ENCODE data around the gene LAMB4. TPM values are rescaled to one million over a fixed set of nuclear protein-coding genes. Genes with fewer than 3 reads are reported as not detected.

LAMB4 gene
- total and polyA plus RNA-seq, 2 experiments from 2014 or later: not detected

DNA sequence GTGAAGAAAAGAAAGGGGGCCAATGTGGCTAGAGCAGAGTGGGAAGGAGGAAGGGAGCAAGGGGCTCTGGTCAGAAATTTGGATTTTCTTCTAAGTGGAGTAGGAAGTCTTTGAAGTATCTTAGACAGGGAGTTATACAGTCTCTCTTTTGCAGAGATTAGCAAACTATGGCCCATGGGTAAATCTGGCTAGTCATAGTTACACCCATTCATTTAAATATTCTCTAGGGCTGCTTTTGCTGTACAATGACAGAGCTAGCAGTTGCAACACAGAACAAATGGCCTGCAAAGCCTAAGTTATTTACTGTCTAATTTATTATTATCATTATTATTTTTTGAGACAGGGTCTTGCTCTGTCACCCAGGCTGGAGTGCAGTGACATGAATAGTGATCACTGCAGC, 10.5 kb upstream of the LAMB4 start:
- TF ChIP-seq CREB1 (CRISPR knock-in tag; IDR thresholded peaks at IDR 0.05; ENCODE audit: low read depth) (no peak), ZNF114 (CRISPR knock-in tag; IDR thresholded peaks at IDR 0.05) (no peak), ZNF331 (CRISPR knock-in tag; IDR thresholded peaks at IDR 0.05; ENCODE audit: low read depth) (no peak), POLR2AphosphoS5 (IDR thresholded peaks at IDR 0.05; ENCODE audit: low read depth) (no peak), NANOG (IDR thresholded peaks at IDR 0.05; ENCODE audit: borderline replicate concordance) (no peak)
- TF ChIP-seq, protein P1, sequence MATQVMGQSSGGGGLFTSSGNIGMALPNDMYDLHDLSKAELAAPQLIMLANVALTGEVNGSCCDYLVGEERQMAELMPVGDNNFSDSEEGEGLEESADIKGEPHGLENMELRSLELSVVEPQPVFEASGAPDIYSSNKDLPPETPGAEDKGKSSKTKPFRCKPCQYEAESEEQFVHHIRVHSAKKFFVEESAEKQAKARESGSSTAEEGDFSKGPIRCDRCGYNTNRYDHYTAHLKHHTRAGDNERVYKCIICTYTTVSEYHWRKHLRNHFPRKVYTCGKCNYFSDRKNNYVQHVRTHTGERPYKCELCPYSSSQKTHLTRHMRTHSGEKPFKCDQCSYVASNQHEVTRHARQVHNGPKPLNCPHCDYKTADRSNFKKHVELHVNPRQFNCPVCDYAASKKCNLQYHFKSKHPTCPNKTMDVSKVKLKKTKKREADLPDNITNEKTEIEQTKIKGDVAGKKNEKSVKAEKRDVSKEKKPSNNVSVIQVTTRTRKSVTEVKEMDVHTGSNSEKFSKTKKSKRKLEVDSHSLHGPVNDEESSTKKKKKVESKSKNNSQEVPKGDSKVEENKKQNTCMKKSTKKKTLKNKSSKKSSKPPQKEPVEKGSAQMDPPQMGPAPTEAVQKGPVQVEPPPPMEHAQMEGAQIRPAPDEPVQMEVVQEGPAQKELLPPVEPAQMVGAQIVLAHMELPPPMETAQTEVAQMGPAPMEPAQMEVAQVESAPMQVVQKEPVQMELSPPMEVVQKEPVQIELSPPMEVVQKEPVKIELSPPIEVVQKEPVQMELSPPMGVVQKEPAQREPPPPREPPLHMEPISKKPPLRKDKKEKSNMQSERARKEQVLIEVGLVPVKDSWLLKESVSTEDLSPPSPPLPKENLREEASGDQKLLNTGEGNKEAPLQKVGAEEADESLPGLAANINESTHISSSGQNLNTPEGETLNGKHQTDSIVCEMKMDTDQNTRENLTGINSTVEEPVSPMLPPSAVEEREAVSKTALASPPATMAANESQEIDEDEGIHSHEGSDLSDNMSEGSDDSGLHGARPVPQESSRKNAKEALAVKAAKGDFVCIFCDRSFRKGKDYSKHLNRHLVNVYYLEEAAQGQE (IDR thresholded peaks at IDR 0.05; ENCODE audit: unreplicated experiment): no peak
- TF ChIP-seq, protein P2, sequence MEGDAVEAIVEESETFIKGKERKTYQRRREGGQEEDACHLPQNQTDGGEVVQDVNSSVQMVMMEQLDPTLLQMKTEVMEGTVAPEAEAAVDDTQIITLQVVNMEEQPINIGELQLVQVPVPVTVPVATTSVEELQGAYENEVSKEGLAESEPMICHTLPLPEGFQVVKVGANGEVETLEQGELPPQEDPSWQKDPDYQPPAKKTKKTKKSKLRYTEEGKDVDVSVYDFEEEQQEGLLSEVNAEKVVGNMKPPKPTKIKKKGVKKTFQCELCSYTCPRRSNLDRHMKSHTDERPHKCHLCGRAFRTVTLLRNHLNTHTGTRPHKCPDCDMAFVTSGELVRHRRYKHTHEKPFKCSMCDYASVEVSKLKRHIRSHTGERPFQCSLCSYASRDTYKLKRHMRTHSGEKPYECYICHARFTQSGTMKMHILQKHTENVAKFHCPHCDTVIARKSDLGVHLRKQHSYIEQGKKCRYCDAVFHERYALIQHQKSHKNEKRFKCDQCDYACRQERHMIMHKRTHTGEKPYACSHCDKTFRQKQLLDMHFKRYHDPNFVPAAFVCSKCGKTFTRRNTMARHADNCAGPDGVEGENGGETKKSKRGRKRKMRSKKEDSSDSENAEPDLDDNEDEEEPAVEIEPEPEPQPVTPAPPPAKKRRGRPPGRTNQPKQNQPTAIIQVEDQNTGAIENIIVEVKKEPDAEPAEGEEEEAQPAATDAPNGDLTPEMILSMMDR (conservative IDR thresholded peaks at IDR 0.05; ENCODE audit: low read depth in 2 of 2): no peak
- H3F3A ChIP-seq (replicated peaks; ENCODE audit: low read depth): no peaks in the 10 kb centered on the region

DNA sequence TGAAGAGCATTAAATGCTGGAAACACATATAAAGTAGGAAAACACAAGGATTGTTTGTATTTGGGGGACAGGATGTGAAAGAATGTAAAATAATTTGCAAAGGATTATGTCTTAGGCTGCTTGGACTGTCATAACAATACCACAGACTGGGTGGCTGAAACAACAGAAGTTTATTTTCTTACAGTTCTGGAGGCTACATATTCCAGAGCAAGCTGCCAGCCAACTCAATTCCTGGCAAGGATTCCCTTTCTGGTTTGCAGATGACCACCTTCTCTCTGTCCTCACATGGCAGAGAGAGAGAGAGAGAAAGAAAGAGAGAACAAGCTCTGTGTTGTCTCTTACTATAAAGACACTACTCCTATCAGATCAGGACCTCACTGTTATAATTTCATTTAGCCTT, 8.8 kb upstream of the LAMB4 start:
- no peaks in the 10 kb centered on the region for H3K27me3 Mint-ChIP-seq (ENCODE audit: insufficient read depth, low read depth, poor library complexity)
- TF ChIP-seq, protein P1 (IDR thresholded peaks at IDR 0.05; ENCODE audit: unreplicated experiment): no peak
- no peak for TF ChIP-seq CREB1 (CRISPR knock-in tag; IDR thresholded peaks at IDR 0.05; ENCODE audit: low read depth)
- no peak for TF ChIP-seq POLR2AphosphoS5 (IDR thresholded peaks at IDR 0.05; ENCODE audit: low read depth)
- no peak for TF ChIP-seq STAT1 (IDR thresholded peaks at IDR 0.05; ENCODE audit: unreplicated experiment)
- TF ChIP-seq, protein P3, sequence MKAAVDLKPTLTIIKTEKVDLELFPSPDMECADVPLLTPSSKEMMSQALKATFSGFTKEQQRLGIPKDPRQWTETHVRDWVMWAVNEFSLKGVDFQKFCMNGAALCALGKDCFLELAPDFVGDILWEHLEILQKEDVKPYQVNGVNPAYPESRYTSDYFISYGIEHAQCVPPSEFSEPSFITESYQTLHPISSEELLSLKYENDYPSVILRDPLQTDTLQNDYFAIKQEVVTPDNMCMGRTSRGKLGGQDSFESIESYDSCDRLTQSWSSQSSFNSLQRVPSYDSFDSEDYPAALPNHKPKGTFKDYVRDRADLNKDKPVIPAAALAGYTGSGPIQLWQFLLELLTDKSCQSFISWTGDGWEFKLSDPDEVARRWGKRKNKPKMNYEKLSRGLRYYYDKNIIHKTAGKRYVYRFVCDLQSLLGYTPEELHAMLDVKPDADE (IDR thresholded peaks at IDR 0.05): no peak
- TF ChIP-seq, protein P2 (conservative IDR thresholded peaks at IDR 0.05; ENCODE audit: low read depth in 2 of 2): no peak
- TF ChIP-seq EZH2 (IDR thresholded peaks at IDR 0.05; ENCODE audit: low read depth, unreplicated experiment): no peak
- no peak for TF ChIP-seq ZNF114 (CRISPR knock-in tag; IDR thresholded peaks at IDR 0.05)
- TF ChIP-seq JUNB (IDR thresholded peaks at IDR 0.05; ENCODE audit: unreplicated experiment): no peak
- TF ChIP-seq EZH2phosphoT487 (IDR thresholded peaks at IDR 0.05; ENCODE audit: unreplicated experiment): no peak

More for the DNA sequence above, 10.5 kb upstream of the LAMB4 start:
- Histone ChIP-seq H3K4me2 (no peak overlapping the region), H3K79me2 (replicated peaks; ENCODE audit: insufficient read depth) (no peaks in the 10 kb centered on the region), H3K27me3 (ENCODE audit: insufficient read depth) (no peaks in the 10 kb centered on the region), H3K36me3 (ENCODE audit: insufficient read depth) (no peaks in the 10 kb centered on the region), H2AFZ (no peak overlapping the region), H4K20me1 (replicated peaks; ENCODE audit: insufficient read depth) (no peaks in the 10 kb centered on the region), H3K27ac (ENCODE audit: low read depth) (no peak overlapping the region), H3K9me2 (ENCODE audit: insufficient read depth) (peaks cover 6% of the 10 kb centered on the region; the same call in 1 of the 2 replicates), H3K4me1 (ENCODE audit: insufficient read depth) (peaks cover 6% of the 10 kb centered on the region), H3K4me3 (no peak overlapping the region)
- DNase-seq (ENCODE audit: low spot score) (no peak), ATAC-seq (no peak)
- H3K4me3 Mint-ChIP-seq: no peak overlapping the region
- no peaks in the 10 kb centered on the region for H3K9me3 Mint-ChIP-seq
- no peaks in the 10 kb centered on the region for H3K27me3 Mint-ChIP-seq (ENCODE audit: insufficient read depth, low read depth, poor library complexity)
- H3K27ac Mint-ChIP-seq: no peak overlapping the region
- peaks cover 4% of the 10 kb centered on the region for H3K4me1 Mint-ChIP-seq
- no peaks in the 10 kb centered on the region for H3K36me3 Mint-ChIP-seq (ENCODE audit: low read depth)

More for the DNA sequence above, 8.8 kb upstream of the LAMB4 start:
- Histone ChIP-seq H2AFZ (peak overlapping the region; percentile 14; the same call in 1 of the 2 replicates), H3K4me3 (no peak overlapping the region), H3K4me2 (no peak overlapping the region), H3K9me2 (ENCODE audit: insufficient read depth) (peaks cover 6% of the 10 kb centered on the region; the same call in 1 of the 2 replicates), H3K79me2 (replicated peaks; ENCODE audit: insufficient read depth) (no peaks in the 10 kb centered on the region), H3K4me1 (ENCODE audit: insufficient read depth) (no peaks in the 10 kb centered on the region), H3F3A (replicated peaks; ENCODE audit: low read depth) (no peaks in the 10 kb centered on the region), H3K36me3 (ENCODE audit: insufficient read depth) (no peaks in the 10 kb centered on the region), H3K27ac (ENCODE audit: low read depth) (no peak overlapping the region), H3K27me3 (ENCODE audit: insufficient read depth) (no peaks in the 10 kb centered on the region), H4K20me1 (replicated peaks; ENCODE audit: insufficient read depth) (no peaks in the 10 kb centered on the region)
- Mint-ChIP-seq H3K4me3 (no peak overlapping the region), H3K9me3 (no peaks in the 10 kb centered on the region), H3K27ac (no peak overlapping the region), H3K4me1 (peaks cover 4% of the 10 kb centered on the region), H3K36me3 (ENCODE audit: low read depth) (no peaks in the 10 kb centered on the region)
- ATAC-seq (no peak), DNase-seq (ENCODE audit: low spot score) (no peak)

All from GM23338 (cell line).